HG03558 (cell line): ENCODE measurements around the gene CPZ.

Experiments used
- ATAC-seq: cut with Tn5 transposase; IDR thresholded peaks from one replicate; pipeline ENCODE4 v1.9.1; 2021; ENCODE audit warnings: moderate number of reproducible peaks; ENCODE audit not compliant: unreplicated experiment; ENCODE audit errors: extremely low read depth

The CPZ gene

GRCh38 chr4:8666581-8666980, 74.0 kb downstream of the CPZ start:
- ATAC-seq = no peak
